Measurements from ENCODE around the gene NFKB1. TPM values are rescaled to one million over a fixed set of nuclear protein-coding genes. Genes with fewer than 3 reads are reported as not detected.

The NFKB1 gene
- total and polyA plus RNA-seq, 9 donors = 18.6 to 45.0 (median 36.6) TPM

DNA sequence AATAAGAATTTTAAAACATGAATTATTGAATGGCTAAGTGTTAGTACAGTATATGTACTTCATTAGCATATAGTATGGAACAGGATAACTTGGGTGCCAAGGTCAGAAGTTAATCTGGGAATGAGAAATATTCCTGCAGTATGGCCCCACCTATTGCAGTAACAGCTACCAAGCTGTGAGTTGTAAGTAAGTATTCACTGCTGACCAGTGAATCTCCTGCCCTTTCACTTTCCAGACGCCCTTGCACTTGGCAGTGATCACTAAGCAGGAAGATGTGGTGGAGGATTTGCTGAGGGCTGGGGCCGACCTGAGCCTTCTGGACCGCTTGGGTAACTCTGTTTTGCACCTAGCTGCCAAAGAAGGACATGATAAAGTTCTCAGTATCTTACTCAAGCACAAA is 105.1 kb downstream of the NFKB1 start:
- H3K27me3 ChIP-seq = no peaks in the 10 kb centered on the region
- H3K36me3 ChIP-seq = no peaks in the 10 kb centered on the region
- intact Hi-C loops (cut with DNase I) = no loop called here
- H3K9me3 ChIP-seq = no peaks in the 10 kb centered on the region
- no peak for DNase-seq
- TF ChIP-seq, protein P1, sequence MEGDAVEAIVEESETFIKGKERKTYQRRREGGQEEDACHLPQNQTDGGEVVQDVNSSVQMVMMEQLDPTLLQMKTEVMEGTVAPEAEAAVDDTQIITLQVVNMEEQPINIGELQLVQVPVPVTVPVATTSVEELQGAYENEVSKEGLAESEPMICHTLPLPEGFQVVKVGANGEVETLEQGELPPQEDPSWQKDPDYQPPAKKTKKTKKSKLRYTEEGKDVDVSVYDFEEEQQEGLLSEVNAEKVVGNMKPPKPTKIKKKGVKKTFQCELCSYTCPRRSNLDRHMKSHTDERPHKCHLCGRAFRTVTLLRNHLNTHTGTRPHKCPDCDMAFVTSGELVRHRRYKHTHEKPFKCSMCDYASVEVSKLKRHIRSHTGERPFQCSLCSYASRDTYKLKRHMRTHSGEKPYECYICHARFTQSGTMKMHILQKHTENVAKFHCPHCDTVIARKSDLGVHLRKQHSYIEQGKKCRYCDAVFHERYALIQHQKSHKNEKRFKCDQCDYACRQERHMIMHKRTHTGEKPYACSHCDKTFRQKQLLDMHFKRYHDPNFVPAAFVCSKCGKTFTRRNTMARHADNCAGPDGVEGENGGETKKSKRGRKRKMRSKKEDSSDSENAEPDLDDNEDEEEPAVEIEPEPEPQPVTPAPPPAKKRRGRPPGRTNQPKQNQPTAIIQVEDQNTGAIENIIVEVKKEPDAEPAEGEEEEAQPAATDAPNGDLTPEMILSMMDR (IDR thresholded peaks at IDR 0.05) = no peak
- TF ChIP-seq POLR2A (IDR thresholded peaks at IDR 0.05) (no peak), EP300 (IDR thresholded peaks at IDR 0.05) (no peak)
- no peak overlapping the region for H3K4me3 ChIP-seq
- H3K4me1 ChIP-seq (ENCODE audit: insufficient read depth) = no peaks in the 10 kb centered on the region
- WGBS, 3 donors = 76 to 79% (median 78%) methylated on average over 3 of the region's 3 CpGs
- H3K27ac ChIP-seq = no peak overlapping the region

DNA sequence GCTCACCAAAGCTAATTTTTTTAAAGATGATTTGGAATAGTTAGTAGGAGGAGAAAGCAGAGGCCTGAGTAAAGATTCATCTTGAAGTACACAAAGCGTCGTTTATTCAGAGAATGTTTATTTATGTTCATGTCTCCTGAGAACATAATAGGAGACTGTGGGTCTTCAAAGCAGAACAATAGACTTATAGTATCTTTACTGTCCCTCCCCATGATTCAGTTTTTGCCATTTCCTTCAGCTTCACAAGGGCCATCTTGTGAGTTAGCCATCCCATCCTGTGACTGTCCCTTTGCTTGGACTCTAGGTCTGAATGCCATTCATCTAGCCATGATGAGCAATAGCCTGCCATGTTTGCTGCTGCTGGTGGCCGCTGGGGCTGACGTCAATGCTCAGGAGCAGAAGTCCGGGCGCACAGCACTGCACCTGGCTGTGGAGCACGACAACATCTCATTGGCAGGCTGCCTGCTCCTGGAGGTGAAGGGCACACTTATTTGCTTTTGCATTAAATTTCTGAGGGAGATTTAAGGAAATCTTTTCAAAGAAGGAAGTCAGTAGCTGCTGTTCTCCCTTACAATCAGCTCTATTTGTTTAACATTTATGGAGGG is 105.8 kb downstream of the NFKB1 start:
- Histone ChIP-seq H3K9me3 (no peaks in the 10 kb centered on the region), H3K36me3 (no peaks in the 10 kb centered on the region), H3K4me1 (ENCODE audit: insufficient read depth) (no peaks in the 10 kb centered on the region), H3K27me3 (no peaks in the 10 kb centered on the region), H3K4me3 (no peak overlapping the region), H3K27ac (no peak overlapping the region)
- no peak for DNase-seq
- 88 to 93% (median 89%) methylated on average over 7 of the region's 7 CpGs for WGBS, 3 donors
- intact Hi-C loops (cut with DNase I) = no loop called here
- TF ChIP-seq POLR2A (IDR thresholded peaks at IDR 0.05) = no peak

DNA sequence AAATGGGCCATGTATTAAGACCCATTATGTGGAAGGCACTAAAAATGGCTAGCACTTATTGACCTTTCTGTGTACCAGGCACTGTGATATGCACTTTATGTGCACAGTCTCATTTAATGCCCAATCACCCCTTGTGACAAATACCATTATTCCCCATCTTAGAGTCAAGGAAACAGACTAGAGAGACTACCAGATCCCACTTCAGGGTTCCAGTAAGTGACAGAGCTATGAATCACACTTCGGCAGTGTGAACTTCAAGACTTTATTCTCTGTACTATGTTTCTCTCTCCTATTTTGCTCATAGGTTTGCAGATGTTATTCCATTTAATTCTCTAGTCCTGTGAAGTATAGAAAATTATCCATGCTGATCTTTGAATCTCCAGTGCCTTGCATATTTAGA is 107.0 kb downstream of the NFKB1 start:
- H3K4me1 ChIP-seq (ENCODE audit: insufficient read depth) = no peaks in the 10 kb centered on the region
- H3K27me3 ChIP-seq = no peaks in the 10 kb centered on the region
- TF ChIP-seq, protein P1 (IDR thresholded peaks at IDR 0.05) = no peak
- no peaks in the 10 kb centered on the region for H3K9me3 ChIP-seq
- no peaks in the 10 kb centered on the region for H3K36me3 ChIP-seq
- DNase-seq = no peak
- H3K4me3 ChIP-seq = no peak overlapping the region
- intact Hi-C loops (cut with DNase I) = no loop called here
- H3K27ac ChIP-seq = no peak overlapping the region
- 86 to 93% (median 90%) methylated on average over 1 of the region's 1 CpG for WGBS, 3 donors

DNA sequence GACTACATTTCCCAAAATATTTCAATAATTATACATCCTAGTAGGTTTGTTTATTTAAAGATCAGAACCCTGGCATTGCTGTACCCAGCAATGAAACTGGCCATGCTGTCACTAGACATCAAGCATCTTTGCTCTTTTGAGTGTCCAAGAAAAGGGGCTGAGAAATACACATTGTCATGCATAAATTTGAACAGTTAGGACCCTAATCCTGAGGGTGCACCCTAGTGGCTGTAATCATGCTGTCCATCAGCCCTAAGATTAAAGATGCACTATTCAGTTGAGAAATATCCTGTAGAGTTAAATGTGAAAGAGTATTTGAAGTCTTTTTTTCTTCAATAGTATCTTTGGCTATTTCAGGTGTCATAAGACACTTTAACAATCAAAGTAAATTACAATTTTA is 108.8 kb downstream of the NFKB1 start:
- H3K27ac ChIP-seq = no peak overlapping the region
- intact Hi-C loops (cut with DNase I) = loop anchor here in 1 of 4 donors (10.0 kb wide), 1 partner anchor 165 kb away; no protein-coding TSS in a partner anchor
- TF ChIP-seq POLR2A (IDR thresholded peaks at IDR 0.05) = no peak
- TF ChIP-seq EP300 (IDR thresholded peaks at IDR 0.05) = no peak
- TF ChIP-seq, protein P1 (IDR thresholded peaks at IDR 0.05) = no peak
- H3K36me3 ChIP-seq = no peaks in the 10 kb centered on the region
- no peaks in the 10 kb centered on the region for H3K9me3 ChIP-seq
- no peaks in the 10 kb centered on the region for H3K4me1 ChIP-seq (ENCODE audit: insufficient read depth)
- DNase-seq = no peak
- no peak overlapping the region for H3K4me3 ChIP-seq
- no peaks in the 10 kb centered on the region for H3K27me3 ChIP-seq

DNA sequence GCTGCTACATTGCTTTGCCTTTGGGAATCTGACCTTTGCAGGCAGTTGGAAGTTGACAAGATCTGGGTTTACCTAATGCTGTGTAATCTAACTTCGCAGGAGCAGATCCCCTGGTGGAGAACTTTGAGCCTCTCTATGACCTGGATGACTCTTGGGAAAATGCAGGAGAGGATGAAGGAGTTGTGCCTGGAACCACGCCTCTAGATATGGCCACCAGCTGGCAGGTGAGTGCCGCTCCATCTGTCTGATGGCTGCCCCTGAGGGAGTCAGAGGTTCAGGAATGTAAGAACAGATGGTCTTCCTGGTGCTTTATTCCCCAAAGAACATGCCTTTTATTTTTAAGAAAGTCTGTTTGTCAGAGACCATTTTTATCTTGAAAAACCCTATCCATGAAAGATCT is 109.3 kb downstream of the NFKB1 start:
- TF ChIP-seq, protein P1 (IDR thresholded peaks at IDR 0.05) = no peak
- no peak for TF ChIP-seq POLR2A (IDR thresholded peaks at IDR 0.05)
- no peak for TF ChIP-seq EP300 (IDR thresholded peaks at IDR 0.05)
- Histone ChIP-seq H3K4me1 (ENCODE audit: insufficient read depth) (no peaks in the 10 kb centered on the region), H3K4me3 (no peak overlapping the region), H3K27me3 (no peaks in the 10 kb centered on the region), H3K27ac (no peak overlapping the region), H3K36me3 (no peaks in the 10 kb centered on the region), H3K9me3 (no peaks in the 10 kb centered on the region)
- DNase-seq = no peak
- intact Hi-C loops (cut with DNase I) = loop anchor here in 1 of 4 donors (10.0 kb wide), 1 partner anchor 166 kb away; no protein-coding TSS in a partner anchor
- WGBS, 3 donors = 91 to 98% (median 92%) methylated on average over 3 of the region's 3 CpGs
